Tibial nerve (tissue), 4 donors: ENCODE data around the gene SLC6A15.

Experiments
- EP300 ChIP-seq, 2 donors: sonication (generic); formaldehyde crosslinking; IDR thresholded peaks; one replicate each; pipeline ENCODE4 v1.6.1; 2017; ENCODE audit warnings: antibody characterized with exemption in 2 of 2, mild to moderate bottlenecking in 1 of 2
- POLR2A ChIP-seq, 2 donors: fragments of 450-650 bp; IDR thresholded peaks; one replicate each; pipeline ENCODE4 v1.6.1; 2017; ENCODE audit warnings: antibody characterized with exemption in 2 of 2, mild to moderate bottlenecking in 2 of 2, moderate library complexity in 2 of 2
- TF ChIP-seq, protein P1 (sequence below), 5 experiments: fragments of 200-600 bp in 3 of 5; fragments of 450-650 bp in 2 of 5; sonication (generic) in 3 of 5; IDR thresholded peaks; one replicate each; pipeline ENCODE4 v1.5.1; 2016 to 2019; ENCODE audit warnings: antibody characterized with exemption in 5 of 5, mild to moderate bottlenecking in 3 of 5, moderate library complexity in 2 of 5

DNA sequence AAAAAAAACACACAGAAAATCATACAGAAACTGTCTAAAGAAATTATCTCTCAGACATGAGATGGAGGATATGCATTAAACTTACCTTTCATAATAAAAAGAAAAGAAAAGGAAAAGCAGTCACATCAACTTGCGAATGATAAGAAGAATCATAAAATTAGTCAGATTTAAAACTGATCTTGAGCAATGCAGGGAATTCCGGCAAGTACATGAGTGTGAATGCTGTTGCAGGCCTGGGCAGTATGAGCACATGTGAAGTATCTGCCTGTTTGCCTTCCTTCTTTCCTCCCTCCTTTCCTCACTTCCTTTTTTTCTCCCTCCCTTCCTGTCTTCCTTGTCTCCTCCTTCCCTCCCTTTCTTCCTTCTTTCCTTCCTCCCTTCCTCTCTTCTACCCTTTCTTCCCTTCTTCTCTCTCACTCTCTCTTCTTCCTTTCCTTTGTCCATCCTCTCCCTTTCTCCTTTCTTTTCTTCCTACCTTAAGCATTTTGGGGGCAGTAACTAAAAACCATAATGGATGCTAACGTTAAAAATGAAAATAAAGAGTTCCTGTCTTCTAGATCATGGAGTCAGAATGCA is 38.5 kb upstream of the SLC6A15 start:
- TF ChIP-seq POLR2A (IDR thresholded peaks at IDR 0.05) (no peak), EP300 (IDR thresholded peaks at IDR 0.05) (no peak)
- TF ChIP-seq, protein P1, sequence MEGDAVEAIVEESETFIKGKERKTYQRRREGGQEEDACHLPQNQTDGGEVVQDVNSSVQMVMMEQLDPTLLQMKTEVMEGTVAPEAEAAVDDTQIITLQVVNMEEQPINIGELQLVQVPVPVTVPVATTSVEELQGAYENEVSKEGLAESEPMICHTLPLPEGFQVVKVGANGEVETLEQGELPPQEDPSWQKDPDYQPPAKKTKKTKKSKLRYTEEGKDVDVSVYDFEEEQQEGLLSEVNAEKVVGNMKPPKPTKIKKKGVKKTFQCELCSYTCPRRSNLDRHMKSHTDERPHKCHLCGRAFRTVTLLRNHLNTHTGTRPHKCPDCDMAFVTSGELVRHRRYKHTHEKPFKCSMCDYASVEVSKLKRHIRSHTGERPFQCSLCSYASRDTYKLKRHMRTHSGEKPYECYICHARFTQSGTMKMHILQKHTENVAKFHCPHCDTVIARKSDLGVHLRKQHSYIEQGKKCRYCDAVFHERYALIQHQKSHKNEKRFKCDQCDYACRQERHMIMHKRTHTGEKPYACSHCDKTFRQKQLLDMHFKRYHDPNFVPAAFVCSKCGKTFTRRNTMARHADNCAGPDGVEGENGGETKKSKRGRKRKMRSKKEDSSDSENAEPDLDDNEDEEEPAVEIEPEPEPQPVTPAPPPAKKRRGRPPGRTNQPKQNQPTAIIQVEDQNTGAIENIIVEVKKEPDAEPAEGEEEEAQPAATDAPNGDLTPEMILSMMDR (IDR thresholded peaks at IDR 0.05), result no peak
